ENCODE measurements around the gene CHCHD6. TPM values are rescaled to one million over a fixed set of nuclear protein-coding genes. Genes with fewer than 3 reads are reported as not detected.

CHCHD6 gene
- total RNA-seq, 2 experiments from 2014 or later: 16.6 to 21.2 TPM

GRCh38 chr3:126887686-126888085 lies 183.6 kb downstream of the CHCHD6 start:
- peaks cover 2% of the 10 kb centered on the region for H3K36me3 Mint-ChIP-seq (ENCODE audit: low read depth)
- no peak overlapping the region for H3K27ac Mint-ChIP-seq
- H3K4me1 Mint-ChIP-seq (ENCODE audit: low read depth): no peaks in the 10 kb centered on the region
- H3K4me3 Mint-ChIP-seq: no peak overlapping the region
- H3K27me3 Mint-ChIP-seq: no peaks in the 10 kb centered on the region
- ChIA-PET POLR2A (no interaction called here), CTCF (no interaction called here)
- no peak for TF ChIP-seq CTCF (IDR thresholded peaks at IDR 0.05)
- no peak for ATAC-seq
- H3K9me3 Mint-ChIP-seq: no peaks in the 10 kb centered on the region
- intact Hi-C loops (cut with micrococcal nuclease): no loop called here
- no peak for DNase-seq

GRCh38 chr3:126888186-126888760 lies 184.2 kb downstream of the CHCHD6 start:
- Mint-ChIP-seq H3K27me3 (no peaks in the 10 kb centered on the region), H3K27ac (no peak overlapping the region), H3K4me3 (no peak overlapping the region), H3K36me3 (ENCODE audit: low read depth) (peaks cover 2% of the 10 kb centered on the region), H3K9me3 (no peaks in the 10 kb centered on the region), H3K4me1 (ENCODE audit: low read depth) (no peaks in the 10 kb centered on the region)
- CTCF ChIA-PET: no interaction called here
- no peak for ATAC-seq
- no peak for TF ChIP-seq CTCF (IDR thresholded peaks at IDR 0.05)
- POLR2A ChIA-PET: no interaction called here
- no peak for DNase-seq
- intact Hi-C loops (cut with micrococcal nuclease): no loop called here

GRCh38 chr3:126889276-126890201 lies 185.5 kb downstream of the CHCHD6 start:
- DNase-seq (no peak), ATAC-seq (no peak)
- TF ChIP-seq CTCF (IDR thresholded peaks at IDR 0.05): no peak
- no peaks in the 10 kb centered on the region for H3K4me1 Mint-ChIP-seq (ENCODE audit: low read depth)
- H3K9me3 Mint-ChIP-seq: no peaks in the 10 kb centered on the region
- ChIA-PET POLR2A (no interaction called here), CTCF (no interaction called here)
- H3K4me3 Mint-ChIP-seq: no peak overlapping the region
- intact Hi-C loops (cut with micrococcal nuclease): no loop called here
- no peak overlapping the region for H3K27ac Mint-ChIP-seq
- no peaks in the 10 kb centered on the region for H3K27me3 Mint-ChIP-seq
- no peaks in the 10 kb centered on the region for H3K36me3 Mint-ChIP-seq (ENCODE audit: low read depth)

GRCh38 chr3:126891141-126891540 lies 187.1 kb downstream of the CHCHD6 start:
- Mint-ChIP-seq H3K4me3 (no peak overlapping the region), H3K27me3 (no peaks in the 10 kb centered on the region), H3K4me1 (ENCODE audit: low read depth) (no peaks in the 10 kb centered on the region), H3K27ac (no peak overlapping the region), H3K36me3 (ENCODE audit: low read depth) (no peaks in the 10 kb centered on the region), H3K9me3 (no peaks in the 10 kb centered on the region)
- CTCF ChIA-PET: no interaction called here
- TF ChIP-seq CTCF (IDR thresholded peaks at IDR 0.05): no peak
- DNase-seq (no peak), ATAC-seq (no peak)
- intact Hi-C loops (cut with micrococcal nuclease): no loop called here
- POLR2A ChIA-PET: no interaction called here

- Mint-ChIP-seq H3K36me3 (ENCODE audit: low read depth) (no peaks in the 10 kb centered on the region), H3K4me3 (no peak overlapping the region), H3K27ac (no peak overlapping the region), H3K27me3 (no peaks in the 10 kb centered on the region), H3K4me1 (ENCODE audit: low read depth) (no peaks in the 10 kb centered on the region), H3K9me3 (no peaks in the 10 kb centered on the region)
- ATAC-seq: no peak
- no peak for DNase-seq
- CTCF ChIA-PET: no interaction called here
- no peak for TF ChIP-seq CTCF (IDR thresholded peaks at IDR 0.05)
- intact Hi-C loops (cut with micrococcal nuclease): no loop called here
- POLR2A ChIA-PET: no interaction called here
Measured at GRCh38 chr3:126891791-126892190, 187.8 kb downstream of the CHCHD6 start.

Data from activated CD8-positive, alpha-beta T cell treated with anti-CD3 and anti-CD28 coated beads for 36 hours (primary cell).